OCI-LY3 (cell line): Measurements from ENCODE around the gene STRIT1.

ENCODE experiments used
- CTCF ChIP-seq: fragments of 200-600, 300-600 bp; sonication (generic); IDR thresholded peaks from 2 replicates; pipeline ENCODE4 v1.5.1; 2014; ENCODE audit warnings: antibody characterized with exemption, low read length, low read depth
- EZH2phosphoT487 ChIP-seq: fragments of 200-600 bp; shearing (Covaris generic); IDR thresholded peaks from 2 replicates; pipeline ENCODE4 v1.6.1; 2018; ENCODE audit warnings: antibody characterized with exemption, mixed run types, low read depth

GRCh38 chr3:155292133-155292532 lies 1.4 kb downstream of the STRIT1 start:
- TF ChIP-seq CTCF = no peak
- no peak for TF ChIP-seq EZH2phosphoT487
